ENCODE results near the gene ALG12. TPM values are rescaled to one million over a fixed set of nuclear protein-coding genes. Genes with fewer than 3 reads are reported as not detected.

The ALG12 gene
- total and polyA plus RNA-seq, 2 of the 13 experiments (the other 11 are each of a cell fraction or from before 2014, with no cell fraction given), result 7.8 to 15.8 TPM

- TF ChIP-seq ZNF446 (CRISPR knock-in tag; IDR thresholded peaks at IDR 0.05), result no peak
- peak; percentile 30; the same call in 1 of the 2 replicates for TF ChIP-seq SAP130 (CRISPR knock-in tag; IDR thresholded peaks at IDR 0.05; ENCODE audit: low read depth)
- no peak for TF ChIP-seq ZNF430 (CRISPR knock-in tag; IDR thresholded peaks at IDR 0.05)
- TF ChIP-seq MEF2D (CRISPR knock-in tag; IDR thresholded peaks at IDR 0.05), result no peak
- TF ChIP-seq ZNF75D (CRISPR knock-in tag; IDR thresholded peaks at IDR 0.05; ENCODE audit: borderline replicate concordance), result no peak
- TF ChIP-seq PAX8 (CRISPR knock-in tag; IDR thresholded peaks at IDR 0.05; ENCODE audit: borderline replicate concordance), result no peak
- TF ChIP-seq IKZF1 (IDR thresholded peaks at IDR 0.05), result no peak
- no peak for TF ChIP-seq ZNF761 (CRISPR knock-in tag; conservative IDR thresholded peaks at IDR 0.05)
- no peak for TF ChIP-seq RARG (CRISPR knock-in tag; IDR thresholded peaks at IDR 0.05; ENCODE audit: low read depth)
- 0 out of 2 replicates have a peak, but pooled peaks have one; percentile 12 for TF ChIP-seq YEATS4 (CRISPR knock-in tag; IDR thresholded peaks at IDR 0.05; ENCODE audit: borderline replicate concordance)
- TF ChIP-seq, protein P1, sequence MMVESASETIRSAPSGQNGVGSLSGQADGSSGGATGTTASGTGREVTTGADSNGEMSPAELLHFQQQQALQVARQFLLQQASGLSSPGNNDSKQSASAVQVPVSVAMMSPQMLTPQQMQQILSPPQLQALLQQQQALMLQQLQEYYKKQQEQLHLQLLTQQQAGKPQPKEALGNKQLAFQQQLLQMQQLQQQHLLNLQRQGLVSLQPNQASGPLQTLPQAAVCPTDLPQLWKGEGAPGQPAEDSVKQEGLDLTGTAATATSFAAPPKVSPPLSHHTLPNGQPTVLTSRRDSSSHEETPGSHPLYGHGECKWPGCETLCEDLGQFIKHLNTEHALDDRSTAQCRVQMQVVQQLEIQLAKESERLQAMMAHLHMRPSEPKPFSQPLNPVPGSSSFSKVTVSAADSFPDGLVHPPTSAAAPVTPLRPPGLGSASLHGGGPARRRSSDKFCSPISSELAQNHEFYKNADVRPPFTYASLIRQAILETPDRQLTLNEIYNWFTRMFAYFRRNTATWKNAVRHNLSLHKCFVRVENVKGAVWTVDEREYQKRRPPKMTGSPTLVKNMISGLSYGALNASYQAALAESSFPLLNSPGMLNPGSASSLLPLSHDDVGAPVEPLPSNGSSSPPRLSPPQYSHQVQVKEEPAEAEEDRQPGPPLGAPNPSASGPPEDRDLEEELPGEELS (CRISPR knock-in tag; IDR thresholded peaks at IDR 0.05), result 0 out of 2 replicates have a peak, but pooled peaks have one; percentile 3
- peak; percentile 7; the same call in 1 of the 2 replicates for TF ChIP-seq ZNF263 (CRISPR knock-in tag; IDR thresholded peaks at IDR 0.05)
- no peak for TF ChIP-seq SMAD9 (CRISPR knock-in tag; IDR thresholded peaks at IDR 0.05)
- TF ChIP-seq ZNF143 (CRISPR knock-in tag; IDR thresholded peaks at IDR 0.05), result 0 out of 2 replicates have a peak, but pooled peaks have one; percentile 1
- peak; percentile 34; the same call in 1 of the 2 replicates for TF ChIP-seq DMAP1 (CRISPR knock-in tag; IDR thresholded peaks at IDR 0.05)
- peak; percentile 2 for TF ChIP-seq CBX1 (IDR thresholded peaks at IDR 0.05; ENCODE audit: low read depth)
- 0 out of 2 replicates have a peak, but pooled peaks have one; percentile 1 for TF ChIP-seq ZFYVE20 (CRISPR knock-in tag; IDR thresholded peaks at IDR 0.05; ENCODE audit: borderline replicate concordance, low read depth)
- TF ChIP-seq, protein P2, sequence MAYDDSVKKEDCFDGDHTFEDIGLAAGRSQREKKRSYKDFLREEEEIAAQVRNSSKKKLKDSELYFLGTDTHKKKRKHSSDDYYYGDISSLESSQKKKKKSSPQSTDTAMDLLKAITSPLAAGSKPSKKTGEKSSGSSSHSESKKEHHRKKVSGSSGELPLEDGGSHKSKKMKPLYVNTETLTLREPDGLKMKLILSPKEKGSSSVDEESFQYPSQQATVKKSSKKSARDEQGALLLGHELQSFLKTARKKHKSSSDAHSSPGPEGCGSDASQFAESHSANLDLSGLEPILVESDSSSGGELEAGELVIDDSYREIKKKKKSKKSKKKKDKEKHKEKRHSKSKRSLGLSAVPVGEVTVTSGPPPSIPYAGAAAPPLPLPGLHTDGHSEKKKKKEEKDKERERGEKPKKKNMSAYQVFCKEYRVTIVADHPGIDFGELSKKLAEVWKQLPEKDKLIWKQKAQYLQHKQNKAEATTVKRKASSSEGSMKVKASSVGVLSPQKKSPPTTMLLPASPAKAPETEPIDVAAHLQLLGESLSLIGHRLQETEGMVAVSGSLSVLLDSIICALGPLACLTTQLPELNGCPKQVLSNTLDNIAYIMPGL (CRISPR knock-in tag; IDR thresholded peaks at IDR 0.05; ENCODE audit: borderline replicate concordance in 1 of 2, low read depth in 1 of 2), result 0 out of 4 replicates have a peak, but pooled peaks of 1 of the 2 experiments have one; percentile 26
- TF ChIP-seq GABPA (IDR thresholded peaks at IDR 0.05; ENCODE audit: low read depth, low read length), result no peak
- no peak for TF ChIP-seq GABPA (CRISPR knock-in tag; IDR thresholded peaks at IDR 0.05; ENCODE audit: low read depth)
These were observed 42.9 kb upstream of the ALG12 start (continued) for GRCh38 chr22:49961005-49961600.
